ENCODE data around the gene NOC2L.
"Not testable (repeated sequence)": the region's sequence is repeated elsewhere in the genome, so short reads cannot be mapped to it uniquely, and the experiment has no call there.

NOC2L gene

DNA sequence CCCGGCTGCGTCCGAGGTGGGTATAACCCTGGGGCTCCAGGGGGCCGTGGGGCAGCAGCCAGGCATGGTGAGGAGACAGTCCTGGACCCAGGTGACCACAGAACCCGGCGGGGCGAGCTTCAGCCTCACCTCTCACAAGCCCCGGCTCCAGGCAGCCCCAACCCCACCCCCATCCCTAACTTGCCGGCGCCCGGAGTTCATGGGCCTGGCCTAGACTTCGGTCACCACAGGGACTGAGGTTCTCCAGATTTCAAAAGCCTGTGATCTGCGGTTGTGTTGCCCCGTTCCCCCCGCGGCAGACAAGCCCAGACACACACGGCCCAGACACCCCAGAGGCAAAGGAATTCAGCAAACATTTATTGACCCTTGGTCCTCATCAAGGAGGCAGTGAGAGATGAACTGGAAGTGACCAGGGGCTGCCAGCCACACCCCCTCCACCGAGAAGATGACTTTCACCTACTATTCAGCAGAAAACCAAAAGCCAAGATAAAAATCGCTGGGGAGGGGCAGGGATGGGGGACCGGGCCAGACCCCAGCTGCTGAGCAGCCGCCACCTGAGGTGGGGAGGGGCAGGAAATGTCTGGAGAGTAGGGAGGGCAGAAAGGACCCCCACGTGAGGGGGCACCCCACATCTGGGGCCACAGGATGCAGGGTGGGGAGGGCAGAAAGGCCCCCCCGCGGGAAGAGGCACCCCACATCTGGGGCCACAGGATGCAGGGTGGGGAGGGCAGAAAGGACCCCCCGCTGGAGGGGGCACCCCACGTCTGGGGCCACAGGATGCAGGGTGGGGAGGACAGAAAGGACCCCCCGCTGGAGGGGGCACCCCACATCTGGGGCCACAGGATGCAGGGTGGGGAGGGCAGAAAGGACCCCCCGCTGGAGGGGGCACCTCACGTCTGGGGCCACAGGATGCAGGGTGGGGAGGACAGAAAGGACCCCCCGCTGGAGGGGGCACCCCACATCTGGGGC lies 36.9 kb upstream of the NOC2L start:
- in situ Hi-C loops (cut with HindIII; ENCODE audit: low sequenced_read_pairs): no loop called here

- in situ Hi-C loops (cut with HindIII; ENCODE audit: low sequenced_read_pairs): not testable (repeated sequence)
Measured at GRCh38 chr1:994546-994945, 35.5 kb upstream of the NOC2L start.

- in situ Hi-C loops (cut with HindIII; ENCODE audit: low sequenced_read_pairs): no loop called here
Measured at GRCh38 chr1:993379-993995, 34.4 kb upstream of the NOC2L start.

DNA sequence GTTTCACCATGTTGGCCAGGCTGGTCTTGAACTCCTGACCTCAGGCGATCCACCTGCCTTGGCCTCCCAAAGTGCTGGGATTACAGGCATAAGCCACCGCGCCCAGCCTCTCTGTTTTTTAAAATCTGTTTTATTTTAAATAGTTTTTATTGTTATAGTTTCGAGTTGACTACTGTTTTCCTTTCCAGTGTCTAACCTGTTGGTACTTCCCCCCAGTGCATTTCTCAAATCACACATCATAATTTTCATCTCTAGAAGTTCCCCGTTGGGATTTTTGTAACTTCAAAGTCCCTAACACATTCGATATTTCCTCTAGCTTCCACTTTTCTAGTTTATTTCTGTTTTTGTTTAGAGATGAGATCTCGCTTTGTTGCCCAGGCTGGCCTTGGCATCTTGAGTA lies 33.3 kb upstream of the NOC2L start:
- in situ Hi-C loops (cut with HindIII; ENCODE audit: low sequenced_read_pairs): no loop called here

GRCh38 chr1:991895-992294 lies 32.8 kb upstream of the NOC2L start:
- in situ Hi-C loops (cut with HindIII; ENCODE audit: low sequenced_read_pairs): no loop called here

- in situ Hi-C loops (cut with HindIII; ENCODE audit: low sequenced_read_pairs): not testable (repeated sequence)
Measured at GRCh38 chr1:991275-991674, 32.2 kb upstream of the NOC2L start.

DNA sequence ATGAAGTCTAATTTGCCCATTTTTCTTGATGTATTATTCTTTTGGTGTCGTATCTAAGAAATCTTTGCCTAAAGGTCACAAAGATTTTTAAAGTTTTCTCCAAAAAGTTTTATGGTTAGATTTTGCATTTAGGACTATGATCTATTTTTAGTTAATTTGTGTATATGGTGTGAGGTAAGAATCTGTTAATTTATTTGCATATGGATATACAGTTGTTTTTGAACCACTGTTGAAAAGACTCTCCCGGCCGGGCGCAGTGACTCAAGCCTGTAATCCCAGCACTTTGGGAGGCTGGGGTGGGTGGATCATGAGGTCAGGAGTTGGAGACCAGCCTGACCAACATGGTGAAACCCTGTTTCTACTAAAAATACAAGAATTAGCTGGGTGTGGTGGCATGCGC lies 29.0 kb upstream of the NOC2L start:
- in situ Hi-C loops (cut with HindIII; ENCODE audit: low sequenced_read_pairs): not testable (repeated sequence)

DNA sequence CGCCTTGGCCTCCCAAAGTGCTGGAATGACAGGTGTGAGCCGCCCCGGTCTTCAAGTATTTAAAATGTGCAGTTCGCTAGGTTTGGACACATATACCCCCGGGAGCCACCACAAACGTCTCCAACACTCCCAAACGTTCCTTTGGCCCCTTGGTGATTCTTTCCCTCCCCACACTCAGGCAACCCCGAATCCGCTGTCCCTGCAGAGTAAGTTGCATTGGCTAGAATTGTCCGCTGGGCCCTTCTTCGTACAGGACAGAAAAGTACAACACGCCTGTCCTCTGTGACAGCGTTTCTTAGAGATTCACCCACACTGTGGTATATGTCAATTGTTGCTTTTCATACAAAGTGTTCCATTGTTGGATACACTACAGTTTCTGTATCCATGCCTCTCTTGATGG lies 26.1 kb upstream of the NOC2L start:
- in situ Hi-C loops (cut with HindIII; ENCODE audit: low sequenced_read_pairs): no loop called here

- in situ Hi-C loops (cut with HindIII; ENCODE audit: low sequenced_read_pairs): no loop called here
Measured at GRCh38 chr1:984476-984814, 25.4 kb upstream of the NOC2L start.

GRCh38 chr1:983798-984475 lies 24.9 kb upstream of the NOC2L start:
- in situ Hi-C loops (cut with HindIII; ENCODE audit: low sequenced_read_pairs): no loop called here

GRCh38 chr1:982765-983436 lies 23.8 kb upstream of the NOC2L start:
- in situ Hi-C loops (cut with HindIII; ENCODE audit: low sequenced_read_pairs): no loop called here

DNA sequence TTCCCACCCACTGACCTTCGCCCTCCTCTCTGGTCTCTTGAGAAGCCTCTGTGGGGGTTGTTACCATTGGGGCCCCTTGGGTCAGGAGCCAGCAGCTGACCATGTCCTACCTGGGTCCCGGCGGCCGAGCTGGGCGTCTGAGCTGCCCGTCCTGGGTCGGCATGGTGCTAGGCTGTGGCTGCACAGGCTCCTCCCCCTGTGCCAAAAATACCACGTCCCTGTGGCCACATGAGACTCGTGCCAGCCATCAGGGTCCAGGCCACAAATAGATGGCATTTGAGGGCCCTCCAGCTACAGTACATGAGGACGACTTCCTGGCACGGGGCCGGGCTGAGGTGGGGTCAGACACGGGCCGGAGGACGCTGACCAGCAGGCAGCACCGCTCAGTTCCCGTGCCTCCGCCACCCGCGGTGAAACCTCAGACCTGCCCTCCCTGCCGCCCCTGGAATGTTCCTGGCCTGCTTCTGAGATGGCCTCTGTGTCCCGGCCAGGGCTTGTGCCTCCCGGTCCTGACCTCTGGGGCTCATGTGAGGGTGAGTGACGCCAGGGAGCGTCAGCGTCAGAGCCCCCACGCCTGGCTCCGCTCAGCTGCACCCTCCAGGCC lies 23.0 kb upstream of the NOC2L start, which contains the start of gene PERM1:
TSS of gene PERM1 (minus strand) at position 139 of the 604 bp plus-strand sequence. CDS start 1,064 bp downstream, outside the sequence.
- in situ Hi-C loops (cut with HindIII; ENCODE audit: low sequenced_read_pairs): no loop called here

DNA sequence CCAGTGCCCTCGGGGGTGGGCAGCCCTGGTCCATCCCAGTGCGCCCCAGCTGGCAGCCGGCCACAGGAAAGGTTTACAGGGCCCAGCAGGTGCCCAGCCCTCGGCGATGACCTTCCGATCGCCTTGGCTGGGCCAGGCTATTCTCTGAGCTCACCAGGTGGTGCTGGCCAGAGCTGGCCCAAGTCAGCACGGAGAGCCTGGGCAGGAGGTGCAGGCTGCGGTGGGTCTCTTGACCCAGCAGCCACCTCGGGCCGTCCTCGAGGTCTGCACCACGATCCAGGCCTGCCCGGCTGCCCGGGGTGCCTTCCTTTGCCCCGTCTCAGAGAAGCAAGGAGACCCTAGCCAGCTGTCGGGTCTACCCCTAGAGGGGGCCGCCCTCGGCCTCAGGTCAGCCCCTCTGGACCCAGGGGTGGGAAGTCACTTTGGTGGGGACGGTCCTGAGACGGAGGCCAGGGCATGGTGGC lies 22.5 kb upstream of the NOC2L start:
- in situ Hi-C loops (cut with HindIII; ENCODE audit: low sequenced_read_pairs): no loop called here

DNA sequence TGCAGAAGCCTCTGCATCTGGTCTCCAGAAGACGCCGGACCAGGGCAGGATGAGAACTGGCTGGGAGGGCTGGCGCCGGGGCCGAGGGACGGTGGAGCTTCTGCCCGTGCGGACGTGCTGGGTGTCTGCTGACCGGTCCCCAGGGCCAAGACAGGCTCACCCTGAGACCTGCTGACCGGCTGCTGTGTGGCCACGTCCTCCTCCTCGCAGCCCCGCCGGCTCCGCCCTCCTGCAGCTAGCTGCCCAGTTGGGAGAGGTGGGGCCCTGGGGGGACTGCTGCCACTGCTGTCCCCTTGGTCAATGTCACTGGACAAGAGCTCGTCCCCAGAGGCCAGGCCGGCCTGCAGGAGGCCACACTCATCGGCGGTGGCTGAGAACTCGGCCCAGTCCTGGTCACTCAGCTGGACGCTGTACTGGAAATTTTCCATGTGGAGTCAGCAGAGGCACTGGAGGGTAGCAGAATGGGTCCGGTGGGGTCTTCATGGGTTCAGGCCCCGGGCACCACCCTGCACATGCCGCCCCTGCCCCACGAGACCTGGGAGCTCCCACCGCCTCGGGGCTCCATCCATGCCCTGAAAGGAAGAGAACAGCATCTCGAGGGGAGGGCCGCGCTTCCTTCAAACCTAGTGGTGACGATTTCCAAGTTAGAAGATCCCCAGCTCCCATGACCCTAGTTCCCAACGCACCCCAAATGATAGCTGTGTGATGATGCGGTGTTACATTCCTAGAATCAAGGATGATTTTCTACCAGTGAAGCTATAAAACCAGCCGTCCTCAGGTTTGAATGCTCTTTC lies 21.7 kb upstream of the NOC2L start:
- in situ Hi-C loops (cut with HindIII; ENCODE audit: low sequenced_read_pairs): no loop called here

GRCh38 chr1:980137-980571 lies 21.1 kb upstream of the NOC2L start:
- in situ Hi-C loops (cut with HindIII; ENCODE audit: low sequenced_read_pairs): no loop called here

- in situ Hi-C loops (cut with HindIII; ENCODE audit: low sequenced_read_pairs): no loop called here
Measured at GRCh38 chr1:979744-980072, 20.7 kb upstream of the NOC2L start.

DNA sequence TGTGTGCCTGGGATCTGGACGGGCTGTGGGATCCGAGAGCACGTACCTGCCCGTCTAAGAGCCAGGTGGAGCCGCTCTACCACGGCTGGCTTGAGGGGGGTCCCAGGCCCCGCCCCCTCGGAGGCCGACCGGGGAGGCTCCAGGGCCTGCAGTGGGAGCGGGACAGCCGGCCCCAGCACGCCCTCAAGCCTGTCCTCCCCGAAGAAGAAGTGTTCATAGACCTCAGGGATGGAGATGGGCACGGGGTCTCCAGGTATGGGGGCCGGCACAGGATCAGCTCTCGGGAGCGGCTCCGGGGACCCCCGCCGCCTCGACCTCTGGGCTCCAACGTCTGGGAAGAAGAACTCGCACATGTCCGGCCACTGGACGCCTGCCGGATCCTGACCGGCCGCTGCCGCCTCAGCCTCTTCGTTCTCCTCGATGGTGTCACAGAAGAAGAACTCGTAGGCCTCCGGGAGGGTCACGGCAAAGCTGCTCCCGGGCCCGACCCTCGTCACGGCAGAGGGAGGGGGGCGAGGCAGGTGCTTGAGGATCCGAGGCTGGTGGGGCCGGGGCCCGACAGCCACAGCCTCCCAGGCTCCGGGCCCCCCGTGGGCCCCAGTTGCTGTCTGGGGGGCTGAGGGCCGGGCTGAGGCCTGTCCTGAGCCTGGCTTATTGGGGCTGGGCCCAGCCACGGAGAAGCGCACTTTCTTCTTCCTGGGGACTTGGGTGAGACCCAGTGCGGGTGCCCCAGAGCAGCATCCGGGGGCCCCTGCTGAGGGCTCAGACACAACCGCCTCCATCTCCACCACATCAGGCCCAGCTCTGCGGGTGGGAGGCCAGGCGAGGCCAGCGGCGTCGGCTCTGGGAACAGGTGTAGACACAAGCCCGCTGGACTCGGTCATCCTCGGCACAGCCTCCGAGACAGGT lies 20.0 kb upstream of the NOC2L start:
- in situ Hi-C loops (cut with HindIII; ENCODE audit: low sequenced_read_pairs): no loop called here

DNA sequence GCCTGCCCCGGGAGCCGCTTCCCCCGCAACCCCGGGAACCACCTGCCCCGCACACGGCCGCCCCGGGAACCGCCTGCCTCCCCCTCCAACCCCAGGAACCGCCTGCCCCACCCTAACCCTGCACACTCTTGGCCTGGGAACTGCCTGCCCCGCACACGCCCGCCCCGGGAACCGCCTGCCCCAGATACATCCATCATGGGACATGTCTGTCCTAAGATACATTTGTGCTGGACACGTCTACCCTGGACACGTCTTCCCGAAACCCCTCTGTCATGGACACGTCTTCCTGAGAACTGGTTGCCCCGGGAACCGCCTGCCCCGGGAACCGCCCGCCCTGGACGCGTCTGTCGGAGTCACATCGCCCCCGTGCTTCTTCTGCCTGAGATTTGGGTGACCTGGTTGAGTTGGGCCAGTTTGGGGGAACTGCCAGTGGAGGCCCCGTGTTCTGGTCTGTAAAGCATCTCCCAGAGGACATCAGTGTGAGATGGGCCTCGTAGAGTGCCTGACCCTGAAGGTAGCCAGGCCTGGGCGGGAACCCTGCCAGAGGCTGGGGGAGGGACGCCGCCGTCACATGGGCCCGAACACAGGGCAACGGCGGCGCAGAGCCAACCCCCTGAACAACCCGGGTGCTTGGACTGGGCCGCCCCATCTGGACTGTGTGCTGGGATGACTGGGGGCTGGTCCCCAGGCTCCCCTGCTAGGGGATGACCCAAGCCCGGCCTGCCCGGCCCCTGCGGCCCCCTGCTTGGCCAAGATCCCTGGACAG lies 19.2 kb upstream of the NOC2L start:
- in situ Hi-C loops (cut with HindIII; ENCODE audit: low sequenced_read_pairs): no loop called here
